GM19463 (cell line): ENCODE measurements around the gene PIGB.
"Not testable (repeated sequence)": the region's sequence is repeated elsewhere in the genome, so short reads cannot be mapped to it uniquely, and the experiment has no call there.

ENCODE experiments used
- ATAC-seq: cut with Tn5 transposase; IDR thresholded peaks from one replicate; pipeline ENCODE4 v1.9.1; 2021; ENCODE audit warnings: mild to moderate bottlenecking, moderate library complexity; ENCODE audit not compliant: unreplicated experiment

PIGB gene

DNA sequence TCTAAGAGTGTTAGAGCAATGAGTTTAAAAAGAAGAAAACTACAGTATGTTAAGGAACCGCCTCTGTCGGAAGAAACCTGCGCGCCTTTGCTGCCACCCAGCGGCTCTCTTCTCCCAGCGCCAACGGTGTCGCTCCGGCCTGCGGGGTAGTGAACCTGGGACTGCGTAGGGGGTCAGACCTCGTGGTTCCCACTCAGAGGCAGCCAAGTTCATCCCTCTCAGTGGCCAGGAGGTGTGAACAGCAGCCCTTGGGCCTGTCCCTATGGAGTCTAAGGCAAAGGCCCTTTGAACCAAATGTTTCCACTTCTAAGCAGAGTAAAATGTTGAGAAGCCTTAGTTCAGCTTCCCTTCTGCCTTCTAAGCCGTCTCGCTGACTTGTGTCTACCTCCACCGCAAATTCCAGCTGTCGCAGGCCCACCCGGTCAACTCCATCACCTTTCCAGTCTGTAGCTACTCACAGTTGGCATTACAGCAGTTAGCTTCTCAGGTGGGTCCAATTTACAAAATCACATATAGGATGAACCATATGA lies 28.4 kb upstream of the PIGB start:
- ATAC-seq, result peak; percentile 64

DNA sequence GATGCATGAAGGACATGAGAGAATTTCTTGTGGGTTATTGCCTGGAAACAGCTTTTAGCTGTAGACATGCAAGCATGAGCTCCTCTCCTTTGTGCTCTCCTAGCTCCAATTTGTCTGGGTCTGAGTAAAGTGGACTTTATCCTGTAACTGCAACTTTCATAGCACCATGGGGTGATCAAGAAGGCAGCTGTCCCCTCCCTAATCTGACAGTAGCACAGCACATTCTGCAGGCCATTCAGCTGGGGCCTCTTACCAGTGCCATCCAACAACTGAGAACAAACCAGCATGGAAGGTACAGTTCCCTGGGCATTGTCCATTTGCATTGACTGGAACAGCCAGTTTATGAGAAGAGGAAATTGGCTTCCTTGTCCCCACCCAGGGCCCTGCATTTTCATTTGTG lies 21.7 kb upstream of the PIGB start:
- no peak for ATAC-seq

DNA sequence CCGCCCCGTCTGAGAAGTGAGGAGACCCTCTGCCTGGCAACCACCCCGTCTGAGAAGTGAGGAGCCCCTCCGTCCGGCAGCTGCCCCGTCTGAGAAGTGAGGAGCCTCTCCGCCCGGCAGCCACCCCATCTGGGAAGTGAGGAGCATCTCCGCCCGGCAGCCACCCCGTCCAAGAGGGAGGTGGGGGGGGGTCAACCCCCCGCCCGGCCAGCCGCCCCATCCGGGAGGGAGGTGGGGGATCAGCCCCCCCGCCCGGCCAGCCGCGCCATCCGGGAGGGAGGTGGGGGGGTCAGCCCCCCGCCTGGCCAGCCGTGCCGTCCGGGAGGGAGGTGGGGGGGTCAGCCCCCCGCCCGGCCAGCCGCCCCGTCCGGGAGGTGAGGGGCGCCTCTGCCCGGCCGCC lies 16.2 kb upstream of the PIGB start:
- ATAC-seq, result not testable (repeated sequence)

DNA sequence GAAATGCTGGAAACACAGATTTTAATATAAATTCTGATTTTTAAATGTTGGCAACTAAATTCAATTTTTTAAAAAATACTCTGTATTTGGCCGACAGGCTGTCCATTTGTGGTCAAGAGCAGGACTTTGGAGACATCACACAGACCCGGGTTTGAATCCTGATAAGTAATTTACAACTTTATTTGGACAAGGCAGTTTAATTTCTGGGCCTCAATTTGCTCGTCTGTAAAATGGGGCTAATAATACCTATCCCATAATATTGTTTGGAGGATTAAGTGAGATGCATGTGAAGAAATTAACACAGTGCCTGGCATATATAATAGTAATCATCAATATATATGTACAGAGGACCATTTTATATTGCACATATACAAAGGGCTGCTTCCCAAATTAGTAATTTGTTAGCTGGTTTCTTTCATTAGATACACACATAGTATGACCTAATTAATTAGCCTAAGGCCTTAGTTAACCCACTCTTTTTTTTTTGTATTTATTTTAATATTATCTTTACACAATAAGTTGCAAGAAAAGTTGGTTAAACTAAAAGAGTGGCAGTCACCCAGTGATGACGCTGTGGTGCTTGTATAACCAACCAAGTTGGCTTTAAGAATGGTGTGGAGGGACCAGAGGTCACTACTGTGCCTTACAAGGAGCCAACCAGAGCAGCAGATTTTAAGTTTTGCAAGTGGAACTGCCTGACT lies 665 bp downstream of the PIGB start:
- no peak for ATAC-seq

DNA sequence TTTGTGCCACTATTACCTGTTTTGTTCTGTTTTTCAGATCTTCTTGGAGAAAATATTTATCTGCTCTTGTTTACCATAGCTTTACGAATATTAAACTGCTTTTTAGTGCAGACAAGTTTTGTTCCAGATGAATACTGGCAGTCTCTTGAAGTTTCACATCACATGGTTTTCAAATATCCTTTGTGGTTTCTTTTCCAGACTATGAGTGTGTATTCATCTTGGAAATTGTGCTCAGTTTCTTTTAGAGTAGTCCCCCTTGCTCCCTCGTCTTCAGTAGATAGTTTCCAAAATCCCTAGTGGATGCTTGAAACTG lies 1.2 kb downstream of the PIGB start:
- ATAC-seq, result no peak

DNA sequence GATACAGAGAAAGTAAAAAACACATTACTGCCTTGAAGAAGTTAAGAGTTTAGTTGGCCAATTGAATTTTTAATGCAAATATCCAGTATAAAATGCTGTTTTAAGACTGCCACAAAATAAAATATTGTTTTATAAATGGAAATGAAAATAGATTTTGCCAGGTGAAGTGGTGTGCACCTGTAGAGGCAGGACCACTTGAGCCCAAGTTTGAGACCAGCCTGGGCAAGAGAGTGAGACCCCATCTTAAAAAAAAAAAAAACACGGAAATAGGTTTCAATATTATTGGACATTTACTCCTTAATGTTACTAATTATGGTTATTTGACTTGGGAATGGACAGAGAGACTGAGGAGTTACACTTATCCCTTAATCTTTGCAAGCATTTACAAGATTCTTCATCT lies 1.9 kb downstream of the PIGB start:
- no peak for ATAC-seq

DNA sequence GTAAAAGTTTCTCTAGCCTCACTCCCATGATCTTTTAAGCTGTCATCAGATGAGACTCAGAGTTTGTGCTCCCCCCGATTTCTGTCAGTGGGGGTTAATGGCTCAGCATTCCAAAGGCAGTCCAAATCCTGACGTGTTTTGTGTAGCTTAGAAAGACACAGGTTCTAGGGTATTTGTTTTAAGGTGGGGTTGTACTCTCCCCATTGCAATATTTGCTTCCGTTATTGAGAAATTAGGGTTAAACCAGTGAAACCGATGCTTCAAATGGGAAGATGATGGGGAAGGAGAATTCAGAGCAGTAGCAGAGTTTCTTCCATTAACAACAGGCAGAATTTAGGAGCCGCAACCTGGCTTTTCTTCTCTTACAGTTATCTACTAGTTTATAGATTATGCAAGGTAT lies 3.4 kb downstream of the PIGB start:
- no peak for ATAC-seq

DNA sequence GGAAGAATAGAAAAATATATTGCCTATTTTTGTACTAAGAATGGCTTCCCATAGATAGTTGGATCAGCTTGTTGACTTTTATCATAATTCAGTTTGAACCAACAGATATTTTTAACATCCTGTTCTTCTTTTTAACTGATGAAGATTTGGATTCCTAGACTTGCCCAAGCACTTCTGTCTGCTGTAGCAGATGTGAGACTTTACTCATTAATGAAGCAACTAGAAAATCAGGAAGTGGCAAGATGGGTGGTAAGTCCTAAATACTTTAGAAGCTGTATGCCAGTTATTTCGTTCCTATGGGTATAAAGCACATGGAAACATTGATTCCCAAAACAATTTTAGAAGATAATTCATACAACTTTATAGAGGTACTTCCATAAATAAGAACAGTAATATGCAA lies 8.4 kb downstream of the PIGB start:
- no peak for ATAC-seq

DNA sequence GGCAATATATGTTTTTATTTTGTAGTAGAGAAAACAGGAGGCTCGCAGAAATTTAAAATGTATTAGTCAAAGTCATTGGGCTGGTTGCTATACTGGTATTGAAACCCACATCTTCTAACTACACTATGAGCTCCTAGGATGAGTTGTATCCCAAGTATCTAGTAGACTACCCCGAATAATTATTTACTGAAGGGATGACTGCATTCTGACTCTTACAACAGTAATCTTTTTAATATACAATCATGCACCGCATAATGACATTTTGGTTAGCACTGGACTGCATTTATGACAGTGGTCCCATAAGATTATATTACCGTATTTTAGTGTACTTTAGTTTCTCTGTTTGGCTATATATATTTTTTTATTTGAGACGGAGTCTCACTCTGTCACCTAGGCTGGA lies 15.3 kb downstream of the PIGB start:
- ATAC-seq, result no peak

DNA sequence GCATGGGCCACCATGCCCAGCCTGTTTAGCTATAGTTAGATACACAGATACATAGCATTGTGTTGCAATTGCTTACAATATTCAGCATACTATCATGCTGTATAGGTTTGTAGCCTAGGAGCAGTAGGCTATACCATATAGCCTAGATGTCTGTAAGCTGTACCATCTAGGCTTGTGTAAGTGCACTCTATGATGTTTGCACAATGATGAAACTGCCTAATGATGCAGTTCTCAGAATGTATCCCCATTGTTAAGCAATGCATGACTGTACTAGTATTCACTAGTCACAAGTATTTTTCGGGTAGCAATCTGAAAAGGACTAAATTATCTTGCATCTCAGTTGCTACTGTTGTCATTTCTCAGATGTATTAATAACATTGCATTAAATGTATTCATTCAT lies 16.0 kb downstream of the PIGB start:
- ATAC-seq, result no peak

DNA sequence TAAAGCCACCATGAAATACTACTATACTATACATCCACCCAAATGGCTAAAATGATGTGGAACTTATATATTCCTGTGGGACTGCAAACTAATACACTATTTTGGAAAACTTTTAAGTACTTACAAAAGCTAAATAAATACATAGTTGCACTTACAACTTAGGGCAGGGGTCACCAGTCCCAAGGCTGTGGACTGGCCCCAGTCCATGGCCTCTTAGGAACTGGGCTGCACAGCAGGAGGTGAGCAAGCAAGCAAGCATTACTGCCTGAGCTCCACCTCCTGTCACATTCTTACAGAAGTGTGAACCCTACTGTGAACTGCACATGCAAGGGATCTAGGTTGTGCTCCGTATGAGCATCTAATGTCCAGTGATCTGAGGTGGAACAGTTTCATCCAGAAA lies 18.1 kb downstream of the PIGB start:
- no peak for ATAC-seq

DNA sequence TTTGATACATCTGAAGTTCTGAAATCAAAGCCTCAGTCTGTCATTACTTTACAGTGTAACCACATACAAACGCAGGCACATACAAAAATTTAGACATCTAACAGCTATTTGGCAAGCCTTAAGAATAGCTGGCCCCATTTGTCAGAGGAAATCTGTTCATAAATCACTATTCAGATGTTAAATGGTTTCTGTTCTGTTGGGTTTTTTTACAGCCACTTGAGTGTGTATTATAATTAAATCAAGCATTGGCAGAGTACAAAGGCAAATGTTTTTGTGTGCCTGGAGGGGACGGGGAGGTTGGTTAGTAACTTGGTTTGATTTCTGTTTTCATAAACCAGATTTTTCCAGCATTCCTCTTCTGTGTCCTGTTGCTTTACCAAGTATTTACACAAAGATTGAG lies 24.1 kb downstream of the PIGB start:
- ATAC-seq, result no peak

DNA sequence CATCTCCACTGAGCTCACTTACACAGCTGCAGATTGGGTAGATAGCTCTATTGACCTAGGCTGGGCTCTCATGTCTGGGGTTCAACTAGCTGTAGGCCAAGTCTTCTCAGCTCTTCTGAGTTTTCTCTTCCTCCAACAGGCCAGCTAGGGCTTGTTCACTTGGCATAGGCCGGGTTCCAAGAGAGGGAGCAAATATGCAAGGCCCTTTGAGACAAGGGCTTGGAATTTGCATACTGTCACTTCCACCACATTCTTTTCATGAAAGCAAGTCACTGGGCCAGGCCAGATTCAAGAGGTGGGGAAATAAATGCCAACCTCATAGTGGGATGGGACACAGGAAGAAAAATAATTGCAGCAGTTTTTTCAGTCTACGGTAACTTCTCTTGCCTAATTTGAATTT lies 25.2 kb downstream of the PIGB start:
- no peak for ATAC-seq

DNA sequence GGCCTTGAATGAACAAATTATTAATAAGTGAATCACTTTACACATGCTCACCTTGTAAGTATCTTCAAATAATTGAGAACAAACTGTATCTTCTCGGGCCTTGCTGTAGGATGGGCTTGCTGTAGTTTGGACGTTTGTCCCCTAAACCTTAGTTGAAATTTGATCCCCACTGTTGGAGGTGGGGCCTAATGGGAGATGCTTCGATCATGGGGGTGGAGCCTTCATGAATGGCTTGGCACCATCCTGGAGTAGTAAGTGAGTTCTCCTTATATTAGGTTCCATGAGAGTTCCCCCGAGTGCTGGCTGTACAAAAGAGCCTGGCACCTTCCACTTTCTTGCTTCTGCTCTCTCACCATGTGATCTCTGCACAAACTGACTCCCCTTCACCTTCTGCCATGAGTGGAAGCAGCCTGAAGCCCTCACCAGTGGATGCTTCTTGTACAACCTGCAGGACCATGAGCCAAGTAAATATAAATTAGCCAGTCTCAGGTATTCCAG lies 29.3 kb downstream of the PIGB start:
- ATAC-seq, result no peak

DNA sequence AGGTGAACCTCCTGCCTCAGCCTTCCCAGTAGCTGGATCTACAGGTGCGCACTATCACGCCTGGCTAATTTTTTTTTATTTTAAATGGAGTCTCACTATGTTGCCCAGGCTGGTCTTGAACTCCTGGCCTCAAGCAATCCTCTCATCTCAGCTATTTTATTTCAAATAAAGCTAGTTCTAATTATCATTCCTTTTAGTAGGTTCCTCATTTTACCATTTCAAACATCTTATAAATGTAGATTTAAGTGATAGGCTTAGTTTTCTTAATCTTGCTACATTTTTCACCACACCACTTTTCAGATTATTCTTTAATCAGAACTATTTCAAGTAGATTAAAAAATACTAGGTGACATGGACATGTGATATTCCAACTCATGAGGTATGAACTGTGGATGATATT lies 30.3 kb downstream of the PIGB start:
- no peak for ATAC-seq

DNA sequence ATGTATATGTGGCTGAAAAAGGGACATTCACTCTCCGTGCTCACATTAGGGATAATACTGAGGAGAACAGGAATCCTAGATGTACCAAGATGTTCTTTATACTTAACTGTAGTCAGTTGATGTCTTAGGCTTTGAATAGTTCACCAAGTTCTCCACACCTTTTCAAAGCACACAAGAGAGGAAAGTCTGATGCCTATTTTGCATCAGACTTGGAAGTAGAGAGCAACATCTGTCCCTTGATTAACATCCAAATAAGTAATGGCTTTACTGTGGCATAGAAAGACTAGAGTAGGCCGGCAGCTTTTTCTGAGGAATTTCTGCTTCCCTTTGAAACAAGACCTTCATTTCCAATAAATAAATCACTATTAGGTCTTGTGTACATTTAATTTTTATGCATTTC lies 34.0 kb downstream of the PIGB start:
- ATAC-seq, result no peak

DNA sequence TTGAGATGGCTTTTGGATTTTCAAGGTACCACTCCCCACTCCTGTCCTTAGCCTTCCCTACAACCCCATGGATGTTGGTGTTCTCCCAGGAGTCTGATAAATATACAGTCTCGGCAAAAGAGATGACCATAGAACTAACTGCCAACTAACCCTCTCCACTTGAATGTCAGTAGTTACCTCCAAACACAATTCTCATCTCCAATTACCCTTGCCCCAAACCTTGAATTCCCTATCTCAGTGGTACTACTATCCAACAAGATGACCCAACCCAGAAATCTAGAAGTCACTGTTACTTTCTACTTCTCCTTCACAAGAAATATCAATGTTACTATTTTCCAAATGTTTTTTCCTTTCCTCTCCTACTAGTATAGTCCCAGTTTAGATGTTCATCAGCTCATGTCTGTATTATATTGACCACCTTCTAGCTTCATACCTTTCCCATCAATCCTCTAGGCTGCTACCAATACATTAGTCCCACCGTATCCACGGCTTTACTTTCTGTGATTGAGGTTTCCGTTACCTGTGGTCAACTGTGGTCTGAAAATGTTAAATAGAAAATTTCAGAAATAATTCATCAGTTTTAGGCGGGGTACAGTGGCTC lies 38.1 kb downstream of the PIGB start:
- no peak for ATAC-seq

DNA sequence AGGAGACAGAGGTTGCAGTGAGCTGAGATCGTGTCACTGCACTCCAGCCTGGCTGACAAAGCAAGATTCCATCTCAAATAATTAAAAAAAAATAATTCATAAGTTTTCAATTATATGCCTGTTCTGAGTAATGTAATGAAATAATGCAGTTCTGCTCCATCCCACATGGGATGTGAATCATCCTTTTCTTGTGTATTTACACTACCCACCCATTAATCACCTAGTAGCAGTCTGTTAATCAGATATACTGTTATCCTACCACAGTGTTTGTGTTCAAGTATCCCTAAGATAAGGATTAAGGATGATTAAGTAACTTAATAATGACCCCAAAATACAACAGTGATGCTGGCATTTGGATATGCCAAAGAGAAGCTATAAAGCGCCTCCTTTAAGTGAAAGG lies 38.8 kb downstream of the PIGB start:
- no peak for ATAC-seq

DNA sequence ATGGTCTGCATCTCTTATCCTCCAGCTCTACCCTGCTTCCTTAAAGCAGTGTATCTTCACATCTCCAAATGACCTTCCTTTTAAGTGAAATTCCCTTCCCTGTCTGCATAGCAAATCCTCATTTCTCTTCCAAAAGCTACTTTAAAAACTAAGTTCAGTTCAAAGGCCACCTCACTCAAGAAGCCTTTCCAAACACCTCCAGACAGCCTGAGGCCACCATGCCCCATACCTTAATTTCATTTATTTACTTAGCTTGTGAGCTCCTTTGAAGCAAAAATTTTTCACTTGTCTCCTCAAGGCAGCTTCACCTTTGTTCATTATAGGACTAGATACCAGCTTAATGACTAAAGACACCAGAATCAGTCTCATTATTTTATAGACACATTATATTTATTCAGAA lies 39.4 kb downstream of the PIGB start:
- no peak for ATAC-seq

DNA sequence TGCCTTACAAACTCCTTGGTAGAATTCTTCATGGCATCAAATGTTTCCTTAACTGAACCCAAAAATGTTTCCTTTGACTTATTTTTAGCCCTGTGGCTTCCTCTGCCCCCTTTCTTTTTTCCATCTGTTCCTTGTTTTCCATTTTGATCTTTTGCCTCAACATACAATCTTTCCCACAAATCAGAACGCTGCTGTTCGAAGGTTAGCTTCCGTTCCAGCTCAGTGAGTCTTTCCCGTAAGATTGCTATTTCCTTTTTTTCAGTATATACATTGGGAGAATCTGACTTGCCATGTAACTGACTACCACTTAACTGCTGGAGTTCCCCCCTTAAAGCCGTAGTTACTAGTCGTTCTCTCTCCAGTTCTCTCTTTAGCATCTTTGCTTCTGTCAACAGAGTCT lies 41.2 kb downstream of the PIGB start:
- no peak for ATAC-seq

DNA sequence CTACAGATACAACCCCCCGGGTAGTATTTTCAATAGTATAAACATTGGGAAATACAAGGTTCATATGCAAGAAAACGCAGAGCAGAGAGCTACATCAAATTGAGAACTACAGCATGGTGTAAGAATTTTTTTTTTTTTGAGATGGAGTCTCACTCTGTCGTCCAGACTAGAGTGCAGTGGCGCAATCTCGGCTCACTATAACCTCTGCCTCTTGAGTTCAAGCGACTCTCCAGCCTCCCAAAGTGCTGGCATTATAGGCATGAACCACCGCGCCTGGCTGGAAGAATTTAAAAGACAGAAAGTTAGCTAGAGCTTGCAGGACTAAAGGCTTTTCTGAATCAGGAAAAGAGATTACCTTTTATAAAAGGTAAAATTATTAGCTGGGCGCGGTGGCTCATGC lies 42.0 kb downstream of the PIGB start:
- ATAC-seq, result no peak

DNA sequence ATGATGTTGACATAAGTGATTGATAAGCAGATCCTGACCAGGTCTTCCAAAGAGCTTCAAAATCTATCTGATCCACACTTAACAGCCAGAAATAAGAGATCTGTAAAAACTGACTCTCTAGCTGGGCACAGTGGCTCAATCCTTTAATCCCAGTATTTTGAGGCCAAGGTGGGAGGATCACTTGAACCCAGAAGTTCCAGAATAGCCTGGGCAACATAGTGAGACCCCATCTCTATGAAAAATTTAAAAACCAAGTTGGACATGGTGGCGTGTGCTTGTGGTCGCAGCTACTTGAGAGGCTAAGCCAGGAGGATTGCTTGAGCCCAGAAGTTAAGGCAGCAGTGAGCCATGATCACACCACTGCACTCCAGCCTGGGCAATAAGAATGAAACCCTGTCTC lies 43.6 kb downstream of the PIGB start:
- ATAC-seq, result no peak

DNA sequence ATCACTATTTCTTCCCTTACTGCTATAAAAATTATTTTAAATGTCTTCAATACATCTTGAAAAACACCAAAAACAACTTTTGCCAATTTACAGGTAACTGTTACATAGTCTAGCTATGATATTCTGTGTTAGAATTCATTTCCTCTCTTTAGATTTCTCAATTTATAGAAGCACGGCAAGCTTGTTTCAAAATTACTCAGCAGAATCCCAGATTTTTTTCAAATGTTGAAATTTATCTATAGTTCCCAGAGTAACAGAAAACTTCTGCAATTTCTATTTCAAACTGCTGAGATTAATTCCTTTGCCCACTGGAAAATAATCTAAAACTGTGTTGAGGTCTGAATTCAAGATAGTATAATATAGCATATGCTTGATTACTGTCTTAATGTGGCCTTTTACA lies 48.0 kb downstream of the PIGB start:
- ATAC-seq, result no peak
